ENCODE data around the gene ZNF367.

Gene ZNF367

DNA sequence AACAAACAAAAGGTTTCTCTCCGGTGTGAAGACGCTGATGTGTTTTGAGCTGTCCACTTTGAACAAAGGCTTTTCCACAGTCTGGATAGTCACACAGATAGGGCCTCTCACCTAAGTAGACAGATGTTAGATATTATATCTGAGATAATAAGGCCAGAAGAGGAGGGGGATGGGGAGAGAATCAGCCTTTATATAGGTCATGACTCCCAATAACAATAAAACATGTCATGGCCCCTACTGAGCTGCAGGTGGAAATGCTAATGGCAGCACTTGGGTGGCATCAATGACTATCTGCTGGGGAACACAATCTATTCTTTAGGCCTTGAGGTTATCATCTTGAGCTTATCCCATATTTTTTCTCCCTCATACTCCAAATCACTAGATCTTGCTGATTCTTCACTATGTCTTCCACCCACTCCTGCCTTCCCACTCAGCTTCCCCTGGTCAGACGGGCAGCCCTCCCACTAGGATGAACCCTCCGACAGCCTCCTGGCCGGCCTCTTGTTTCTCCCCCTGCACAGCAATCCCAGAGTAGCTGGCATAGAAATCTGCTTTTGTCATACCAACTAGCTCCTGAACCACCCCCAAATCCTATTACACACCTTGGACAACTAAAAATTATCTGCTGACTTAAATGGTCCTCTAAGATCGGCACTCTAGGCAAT lies 23.2 kb downstream of the ZNF367 start:
- H3K4me3 ChIP-seq (ENCODE audit: low read depth, low read length): no peak overlapping the region
- TF ChIP-seq, protein P1, sequence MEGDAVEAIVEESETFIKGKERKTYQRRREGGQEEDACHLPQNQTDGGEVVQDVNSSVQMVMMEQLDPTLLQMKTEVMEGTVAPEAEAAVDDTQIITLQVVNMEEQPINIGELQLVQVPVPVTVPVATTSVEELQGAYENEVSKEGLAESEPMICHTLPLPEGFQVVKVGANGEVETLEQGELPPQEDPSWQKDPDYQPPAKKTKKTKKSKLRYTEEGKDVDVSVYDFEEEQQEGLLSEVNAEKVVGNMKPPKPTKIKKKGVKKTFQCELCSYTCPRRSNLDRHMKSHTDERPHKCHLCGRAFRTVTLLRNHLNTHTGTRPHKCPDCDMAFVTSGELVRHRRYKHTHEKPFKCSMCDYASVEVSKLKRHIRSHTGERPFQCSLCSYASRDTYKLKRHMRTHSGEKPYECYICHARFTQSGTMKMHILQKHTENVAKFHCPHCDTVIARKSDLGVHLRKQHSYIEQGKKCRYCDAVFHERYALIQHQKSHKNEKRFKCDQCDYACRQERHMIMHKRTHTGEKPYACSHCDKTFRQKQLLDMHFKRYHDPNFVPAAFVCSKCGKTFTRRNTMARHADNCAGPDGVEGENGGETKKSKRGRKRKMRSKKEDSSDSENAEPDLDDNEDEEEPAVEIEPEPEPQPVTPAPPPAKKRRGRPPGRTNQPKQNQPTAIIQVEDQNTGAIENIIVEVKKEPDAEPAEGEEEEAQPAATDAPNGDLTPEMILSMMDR (IDR thresholded peaks at IDR 0.05; ENCODE audit: low read depth, low read length): no peak
- TF ChIP-seq MYC (IDR thresholded peaks at IDR 0.05; ENCODE audit: low read depth, low read length): no peak
- TF ChIP-seq, protein P2, sequence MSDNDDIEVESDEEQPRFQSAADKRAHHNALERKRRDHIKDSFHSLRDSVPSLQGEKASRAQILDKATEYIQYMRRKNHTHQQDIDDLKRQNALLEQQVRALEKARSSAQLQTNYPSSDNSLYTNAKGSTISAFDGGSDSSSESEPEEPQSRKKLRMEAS (IDR thresholded peaks at IDR 0.05; ENCODE audit: low read depth, low read length): no peak
- no peak for TF ChIP-seq POLR2A (IDR thresholded peaks at IDR 0.05; ENCODE audit: extremely low read depth, insufficient read length)

DNA sequence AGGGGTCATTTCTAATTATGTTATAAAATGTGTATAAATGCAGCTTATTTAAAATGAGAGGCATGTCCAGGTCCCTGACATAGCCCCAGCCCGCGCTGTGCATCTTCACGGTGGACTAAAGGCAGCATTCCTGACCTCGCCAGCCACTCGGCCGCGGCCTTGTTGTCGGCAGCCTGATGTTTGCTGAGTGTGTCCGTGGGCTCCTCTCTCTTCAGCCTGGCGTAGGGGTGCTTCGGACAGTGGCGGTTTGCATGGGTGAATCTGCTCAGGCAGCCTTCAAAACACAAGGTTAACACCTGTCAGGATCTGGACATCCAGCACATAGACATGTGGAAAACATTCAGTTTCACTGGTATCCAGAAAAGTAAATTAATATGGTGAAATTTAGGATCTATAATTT lies 25.9 kb downstream of the ZNF367 start:
- TF ChIP-seq, protein P1 (IDR thresholded peaks at IDR 0.05; ENCODE audit: low read depth, low read length): no peak
- no peak for TF ChIP-seq POLR2A (IDR thresholded peaks at IDR 0.05; ENCODE audit: extremely low read depth, insufficient read length)
- TF ChIP-seq MYC (IDR thresholded peaks at IDR 0.05; ENCODE audit: low read depth, low read length): no peak
- TF ChIP-seq, protein P2 (IDR thresholded peaks at IDR 0.05; ENCODE audit: low read depth, low read length): no peak
- DNase-seq (ENCODE audit: low read depth): no peak
- H3K4me3 ChIP-seq (ENCODE audit: low read depth, low read length): no peak overlapping the region

More for the DNA sequence above, 23.2 kb downstream of the ZNF367 start:
- DNase-seq (ENCODE audit: low read depth): no peak

DNA sequence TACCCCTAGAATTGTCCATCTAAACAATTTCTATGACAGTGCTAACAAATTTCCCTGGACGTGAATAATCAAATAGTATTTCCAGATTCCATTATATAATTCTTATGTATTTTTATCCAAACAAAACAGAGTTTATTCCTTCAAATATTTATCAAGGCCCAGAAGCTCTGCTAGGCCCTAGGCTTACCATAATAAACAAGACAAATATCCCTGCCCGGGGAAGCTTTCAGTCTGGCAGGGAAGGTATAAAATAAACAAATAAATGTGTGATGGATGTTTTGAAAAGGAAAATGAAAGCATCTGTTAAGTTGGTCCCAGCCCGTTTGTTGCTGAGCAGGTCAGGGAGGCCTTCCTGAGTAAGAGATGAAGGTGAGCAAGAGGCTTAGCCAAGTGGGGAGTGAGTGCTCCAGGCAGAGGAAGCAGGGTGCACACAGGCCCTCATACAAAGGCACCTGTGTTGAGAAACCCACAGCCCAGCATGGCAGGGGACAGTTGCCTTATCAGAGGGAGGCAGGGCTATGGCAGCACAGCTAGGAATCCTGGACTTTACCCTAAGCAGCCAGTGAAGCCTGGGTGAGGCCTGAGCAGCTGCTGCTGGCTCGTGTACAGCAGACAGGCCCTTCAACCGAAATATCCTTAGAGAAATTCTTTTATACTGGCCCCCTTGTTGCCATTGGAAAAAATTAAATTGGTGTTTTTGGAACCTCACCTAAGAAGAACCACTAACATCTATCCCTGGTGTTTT lies 27.0 kb downstream of the ZNF367 start:
- H3K4me3 ChIP-seq (ENCODE audit: low read depth, low read length): no peak overlapping the region
- TF ChIP-seq MYC (IDR thresholded peaks at IDR 0.05; ENCODE audit: low read depth, low read length): no peak
- TF ChIP-seq, protein P1 (IDR thresholded peaks at IDR 0.05; ENCODE audit: low read depth, low read length): no peak
- DNase-seq (ENCODE audit: low read depth): no peak

DNA sequence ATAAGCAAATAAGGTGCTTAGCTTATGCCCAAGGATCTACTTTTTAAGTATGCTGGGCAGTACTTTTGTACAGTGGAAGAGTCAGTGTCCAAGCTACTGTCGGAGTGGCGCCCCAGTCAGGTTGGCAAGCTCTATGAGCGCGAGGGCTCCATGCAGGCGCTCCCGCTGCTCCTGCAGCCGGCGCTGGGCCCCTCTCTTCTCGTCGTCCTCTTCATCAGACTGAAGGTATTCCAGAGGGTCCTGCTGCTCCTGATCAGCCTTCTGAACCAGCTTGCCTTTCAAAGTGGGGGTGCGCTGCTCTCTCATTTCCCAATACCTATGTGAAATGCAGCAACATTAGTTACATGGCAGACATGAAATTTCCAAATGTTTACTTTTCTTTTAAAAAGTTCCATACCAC lies 30.0 kb downstream of the ZNF367 start:
- no peak for DNase-seq (ENCODE audit: low read depth)
- no peak overlapping the region for H3K4me3 ChIP-seq (ENCODE audit: low read depth, low read length)
- TF ChIP-seq, protein P1 (IDR thresholded peaks at IDR 0.05; ENCODE audit: low read depth, low read length): no peak
- TF ChIP-seq POLR2A (IDR thresholded peaks at IDR 0.05; ENCODE audit: extremely low read depth, insufficient read length): no peak
- TF ChIP-seq MYC (IDR thresholded peaks at IDR 0.05; ENCODE audit: low read depth, low read length): no peak
- TF ChIP-seq, protein P2 (IDR thresholded peaks at IDR 0.05; ENCODE audit: low read depth, low read length): no peak

DNA sequence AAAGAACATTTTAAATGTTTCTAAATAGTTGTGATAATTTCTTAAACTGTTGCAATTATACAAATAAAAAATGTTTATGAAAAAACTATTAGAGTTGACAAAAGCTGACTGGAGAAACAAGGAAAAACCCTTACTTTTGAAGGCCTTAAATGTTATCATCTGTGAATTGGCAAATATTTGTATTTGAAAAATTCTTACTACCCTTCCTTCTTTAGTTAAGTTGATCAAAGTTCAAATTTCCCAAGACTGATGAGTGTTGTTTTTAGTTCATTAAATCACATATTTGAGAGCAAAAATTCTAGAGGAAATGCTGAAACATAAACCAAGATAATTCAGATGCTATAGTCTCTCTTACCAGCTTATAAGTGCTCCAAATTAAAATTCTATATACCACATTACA lies 32.0 kb downstream of the ZNF367 start:
- no peak overlapping the region for H3K4me3 ChIP-seq (ENCODE audit: low read depth, low read length)
- no peak for DNase-seq (ENCODE audit: low read depth)
- TF ChIP-seq, protein P2 (IDR thresholded peaks at IDR 0.05; ENCODE audit: low read depth, low read length): no peak

DNA sequence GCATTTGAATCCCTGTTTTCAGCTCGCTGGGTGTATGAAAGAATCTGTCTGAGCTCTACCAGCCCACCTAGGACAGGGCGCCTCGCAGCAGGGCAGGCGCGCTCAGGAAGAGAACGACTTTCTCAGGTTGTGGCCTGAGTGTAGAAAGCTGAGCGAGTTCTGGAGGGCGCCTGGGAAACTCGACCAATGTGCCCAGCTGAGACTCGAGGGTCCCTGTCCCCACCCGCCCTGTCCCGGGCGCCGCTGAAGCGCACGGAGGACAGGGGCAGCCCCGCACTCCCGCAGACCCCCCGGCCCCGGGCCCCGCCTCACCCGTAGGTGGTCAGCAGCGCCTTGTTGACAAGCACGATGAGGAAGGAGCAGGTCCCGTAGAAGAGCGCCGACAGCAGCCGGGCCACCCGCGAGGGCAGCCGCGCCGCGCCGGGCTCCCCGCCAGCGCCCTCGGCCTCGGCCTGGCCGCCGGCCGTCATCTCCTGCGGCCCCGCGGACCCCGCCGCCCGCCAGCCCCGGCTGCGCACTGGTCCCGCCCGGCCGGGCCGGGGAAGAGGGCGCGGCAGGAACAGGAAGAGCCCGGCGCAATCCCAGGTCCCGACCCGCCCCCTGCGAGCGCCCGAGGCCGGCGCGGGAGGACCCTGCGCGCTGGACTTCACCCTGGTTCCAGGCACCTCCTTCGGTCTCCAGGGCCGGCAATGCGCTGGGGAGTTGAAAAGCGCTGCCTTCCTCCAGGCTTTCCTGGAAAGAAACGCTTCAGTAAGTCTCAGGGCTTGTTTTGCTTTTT lies 34.8 kb downstream of the ZNF367 start, which contains the start of gene SLC35D2:
SLC35D2 (minus strand) TSS at position 547 of the 778 bp plus-strand sequence; CDS start at position 470, 77 bp downstream.
- H3K4me3 ChIP-seq (ENCODE audit: low read depth, low read length): no peak within 1 kb of the TSS
- DNase-seq (ENCODE audit: low read depth): no peak
- no peak for TF ChIP-seq POLR2A (IDR thresholded peaks at IDR 0.05; ENCODE audit: extremely low read depth, insufficient read length)
- TF ChIP-seq, protein P2 (IDR thresholded peaks at IDR 0.05; ENCODE audit: low read depth, low read length): no peak
- TF ChIP-seq MYC (IDR thresholded peaks at IDR 0.05; ENCODE audit: low read depth, low read length): no peak
- TF ChIP-seq, protein P1 (IDR thresholded peaks at IDR 0.05; ENCODE audit: low read depth, low read length): no peak
